Lung (tissue), 12 donors: ENCODE data around the gene FRYL. TPM values are rescaled to one million over a fixed set of nuclear protein-coding genes. Genes with fewer than 3 reads are reported as not detected.

ENCODE experiments used
- ATAC-seq: fragments of 200-7000 bp; cut with Tn5 transposase; one replicate; pipeline ENCODE4 v1.9.1; 2020; ENCODE audit warnings: moderate number of reproducible peaks; ENCODE audit not compliant: insufficient read depth, low FRiP score
- DNase-seq, 3 donors: peaks; one replicate each; pipeline ENCODE4 v3.0.0-alpha.2; 2013 to 2017
- H3K27ac ChIP-seq, 2 donors: one replicate each; pipeline ENCODE4 v1.5.1; 2013; ENCODE audit warnings: mild to moderate bottlenecking in 2 of 2, moderate library complexity in 2 of 2, control low read depth in 1 of 2, inconsistent platforms in 1 of 2, low read depth in 1 of 2, low read length in 1 of 2
- H3K27me3 ChIP-seq, 3 donors: one replicate each; pipeline ENCODE4 v1.5.1; 2013; ENCODE audit warnings: low read length in 2 of 3; ENCODE audit not compliant: control insufficient read depth in 3 of 3, insufficient read depth in 3 of 3
- H3K36me3 ChIP-seq, 4 donors: one replicate each; pipeline ENCODE4 v1.5.1; 2013; ENCODE audit warnings: low read length in 4 of 4, mild to moderate bottlenecking in 1 of 4, moderate library complexity in 1 of 4; ENCODE audit not compliant: control insufficient read depth in 4 of 4, insufficient read depth in 4 of 4
- H3K4me1 ChIP-seq, 5 donors: one replicate each; pipeline ENCODE4 v1.5.1; 2013; ENCODE audit warnings: low read length in 5 of 5, mild to moderate bottlenecking in 2 of 5, moderate library complexity in 1 of 5; ENCODE audit not compliant: control insufficient read depth in 5 of 5, insufficient read depth in 5 of 5
- H3K4me3 ChIP-seq: one replicate; pipeline ENCODE4 v1.5.1; 2013; ENCODE audit warnings: mild to moderate bottlenecking, control low read depth, moderate library complexity
- H3K9ac ChIP-seq, 2 donors: one replicate each; pipeline ENCODE4 v1.5.1; 2013; ENCODE audit warnings: low read length in 2 of 2, control low read depth in 1 of 2; ENCODE audit not compliant: insufficient read depth in 1 of 2
- H3K9me3 ChIP-seq, 4 donors: one replicate each; pipeline ENCODE4 v1.5.1; 2013; ENCODE audit warnings: low read length in 3 of 4, mild to moderate bottlenecking in 1 of 4, moderate library complexity in 1 of 4; ENCODE audit not compliant: control insufficient read depth in 4 of 4, insufficient read depth in 3 of 4
- CTCF ChIP-seq: IDR thresholded peaks from 2 replicates; pipeline ENCODE4 v1.5.1; 2012; ENCODE audit warnings: mild to moderate bottlenecking; ENCODE audit errors: control extremely low read depth, extremely low read depth
- WGBS, 2 donors: extraction: QIAGEN DNeasy Blood & Tissue Kit; methylation state at CpG; one replicate each; pipeline ENCODE4 v1.1.7; 2013; 5-methylcytosine and 5-hydroxymethylcytosine counted together
- polyA plus RNA-seq, 2 donors: library from polyadenylated mRNA; stranded (reverse); fragments of 200-250 nt; gene quantifications; one replicate each; pipeline ENCODE4 v1.2.1, GENCODE V29; 2013
- total RNA-seq, 2 donors: library from RNA; depleted of rRNA in 1 of 2; stranded (reverse); fragments of >200 nt in 1 of 2; gene quantifications; one replicate each; pipeline ENCODE4 v1.2.1, GENCODE V29; 2014 to 2021
- donor health status: control.
- donor health status: control.
- donor health status: Bipolar disorder and iron deficiency.
- donor health status: healthy.
- donor health status: DM: yes; HTN: yes; CAD: no.

The FRYL gene
- total and polyA plus RNA-seq, 4 donors, result 12.6 to 188 (median 31.7) TPM

GRCh38 chr4:48815483-48815882, 35.4 kb upstream of the FRYL start:
- no peak overlapping the region for H3K4me3 ChIP-seq
- H3K4me1 ChIP-seq, result no peaks in the 10 kb centered on the region
- no peak overlapping the region for H3K9ac ChIP-seq
- no peaks in the 10 kb centered on the region for H3K27me3 ChIP-seq
- 16 to 20% methylated on average over 2 of the region's 2 CpGs for WGBS, 2 donors
- no peak for DNase-seq
- no peaks in the 10 kb centered on the region for H3K36me3 ChIP-seq
- H3K27ac ChIP-seq, result no peak overlapping the region
- ATAC-seq, result no peak
- H3K9me3 ChIP-seq, result no peaks in the 10 kb centered on the region
- TF ChIP-seq CTCF, result no peak

GRCh38 chr4:48813964-48814363, 33.9 kb upstream of the FRYL start:
- Histone ChIP-seq H3K27ac (no peak overlapping the region), H3K9me3 (no peaks in the 10 kb centered on the region), H3K4me3 (no peak overlapping the region), H3K4me1 (no peaks in the 10 kb centered on the region), H3K27me3 (no peaks in the 10 kb centered on the region), H3K9ac (no peak overlapping the region), H3K36me3 (no peaks in the 10 kb centered on the region)
- no peak for DNase-seq
- no peak for ATAC-seq
- WGBS, 2 donors, result 88% methylated on average over 1 of the region's 1 CpG
- TF ChIP-seq CTCF, result no peak

GRCh38 chr4:48812866-48813265, 32.8 kb upstream of the FRYL start:
- no peaks in the 10 kb centered on the region for H3K4me1 ChIP-seq
- no peaks in the 10 kb centered on the region for H3K9me3 ChIP-seq
- no peak for TF ChIP-seq CTCF
- no peaks in the 10 kb centered on the region for H3K27me3 ChIP-seq
- ATAC-seq (no peak), DNase-seq (no peak)
- no peak overlapping the region for H3K9ac ChIP-seq
- no peaks in the 10 kb centered on the region for H3K36me3 ChIP-seq
- 78 to 81% methylated on average over 6 of the region's 6 CpGs for WGBS, 2 donors
- no peak overlapping the region for H3K4me3 ChIP-seq
- H3K27ac ChIP-seq, result no peak overlapping the region

GRCh38 chr4:48804584-48805301, 24.7 kb upstream of the FRYL start:
- Histone ChIP-seq H3K9ac (peak overlapping the region in 1 of 2 donors; percentile 8), H3K27me3 (no peaks in the 10 kb centered on the region), H3K4me1 (peaks cover 0 to 7% (median 1%) of the 10 kb centered on the region in 5 donors), H3K4me3 (no peak overlapping the region), H3K27ac (no peak overlapping the region), H3K9me3 (no peaks in the 10 kb centered on the region), H3K36me3 (no peaks in the 10 kb centered on the region)
- no peak for TF ChIP-seq CTCF
- DNase-seq, result peak; percentile 44 to 83 (median 70)
- WGBS, 2 donors, result 74 to 83% methylated on average over 8 of the region's 8 CpGs
- ATAC-seq, result no peak
